Suprapubic skin (tissue), 4 donors: ENCODE data around the gene DPYD. TPM values are rescaled to one million over a fixed set of nuclear protein-coding genes. Genes with fewer than 3 reads are reported as not detected.

Source experiments
- DNase-seq, 2 donors: peaks; one replicate each; pipeline ENCODE4 v3.0.0-alpha.2; 2019; ENCODE audit warnings: low spot score in 2 of 2
- H3K27ac ChIP-seq: fragments of 200-600 bp; sonication (generic); one replicate; pipeline ENCODE4 v1.5.1; 2019
- H3K27me3 ChIP-seq: fragments of 200-600 bp; sonication (generic); one replicate; pipeline ENCODE4 v1.5.1; 2019
- H3K36me3 ChIP-seq: fragments of 200-600 bp; sonication (generic); one replicate; pipeline ENCODE4 v1.5.1; 2019
- H3K4me1 ChIP-seq: fragments of 200-600 bp; sonication (generic); one replicate; pipeline ENCODE4 v1.5.1; 2019
- H3K4me3 ChIP-seq: fragments of 200-600 bp; sonication (generic); one replicate; pipeline ENCODE4 v1.5.1; 2019; ENCODE audit warnings: mild to moderate bottlenecking
- H3K9me3 ChIP-seq: fragments of 200-600 bp; sonication (generic); one replicate; pipeline ENCODE4 v1.5.1; 2019
- CTCF ChIP-seq, 2 donors: fragments of 200-600 bp in 1 of 2; fragments of 450-650 bp in 1 of 2; sonication (generic) in 1 of 2; IDR thresholded peaks; one replicate each; pipeline ENCODE4 v1.5.1; 2016 to 2019; ENCODE audit warnings: antibody characterized with exemption in 2 of 2, mild to moderate bottlenecking in 1 of 2, moderate library complexity in 1 of 2
- EP300 ChIP-seq: sonication (generic); formaldehyde crosslinking; IDR thresholded peaks from one replicate; pipeline ENCODE4 v1.6.1; 2017; ENCODE audit warnings: antibody characterized with exemption
- POLR2A ChIP-seq, 2 donors: fragments of 450-650 bp; IDR thresholded peaks; one replicate each; pipeline ENCODE4 v1.6.1; 2017; ENCODE audit warnings: antibody characterized with exemption in 2 of 2, mild to moderate bottlenecking in 2 of 2, moderate library complexity in 2 of 2
- POLR2AphosphoS5 ChIP-seq, 3 donors: sonication (generic); formaldehyde crosslinking; IDR thresholded peaks; one replicate each; pipeline ENCODE4 v1.6.1; 2017; ENCODE audit warnings: antibody characterized with exemption in 3 of 3
- WGBS: methylation state at CpG from one replicate; pipeline ENCODE4 v1.1.5; 2018; 5-methylcytosine and 5-hydroxymethylcytosine counted together
- total RNA-seq, 4 donors: library from RNA; depleted of rRNA; stranded (reverse); fragments of >200 nt; gene quantifications; one replicate each; pipeline ENCODE4 v1.1.0, GENCODE V29; 2016

DPYD gene
- total RNA-seq, 4 donors from 2014 or later = 10.1 to 31.9 (median 11.6) TPM

- H3K27me3 ChIP-seq = no peaks in the 10 kb centered on the region
- no peaks in the 10 kb centered on the region for H3K36me3 ChIP-seq
- no peak for TF ChIP-seq POLR2AphosphoS5 (IDR thresholded peaks at IDR 0.05)
- no peak for TF ChIP-seq EP300
- TF ChIP-seq POLR2A (IDR thresholded peaks at IDR 0.05) = no peak
- no peak for TF ChIP-seq CTCF (IDR thresholded peaks at IDR 0.05)
- no peaks in the 10 kb centered on the region for H3K9me3 ChIP-seq
- H3K4me3 ChIP-seq = no peak overlapping the region
- no peak for DNase-seq
- peaks cover 3% of the 10 kb centered on the region for H3K4me1 ChIP-seq
- H3K27ac ChIP-seq = no peak overlapping the region
- whole genome bisulfite sequencing = 70% methylated on average over 3 of the region's 3 CpGs
Observed at GRCh38 chr1:97743129-97743528, 177.7 kb downstream of the DPYD start.

DNA sequence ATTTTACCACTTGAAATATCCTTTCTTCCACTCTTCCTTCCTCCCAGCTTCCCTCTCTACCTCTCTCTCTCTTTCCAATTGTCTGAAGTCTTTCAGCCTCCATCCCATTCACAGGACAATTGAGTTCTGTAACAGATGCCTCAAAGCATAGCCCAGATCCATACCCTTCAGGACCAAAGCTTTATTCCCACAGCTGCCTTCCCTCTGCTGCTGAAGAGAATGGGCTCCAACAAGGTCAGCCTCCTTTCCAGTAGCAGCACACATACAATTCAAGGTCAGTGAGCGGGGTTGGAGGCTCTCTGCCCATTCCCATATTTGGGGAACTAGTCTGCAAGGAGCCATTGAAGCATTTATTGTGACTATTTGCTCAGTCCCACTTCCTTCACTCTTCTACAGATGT, 179.9 kb downstream of the DPYD start:
- 100% methylated on average over 1 of the region's 1 CpG for WGBS
- Histone ChIP-seq H3K9me3 (no peaks in the 10 kb centered on the region), H3K36me3 (no peaks in the 10 kb centered on the region), H3K4me3 (no peak overlapping the region), H3K27me3 (no peaks in the 10 kb centered on the region), H3K27ac (no peak overlapping the region), H3K4me1 (peaks cover 3% of the 10 kb centered on the region)
- TF ChIP-seq CTCF (IDR thresholded peaks at IDR 0.05) (no peak), POLR2A (IDR thresholded peaks at IDR 0.05) (no peak), EP300 (no peak), POLR2AphosphoS5 (IDR thresholded peaks at IDR 0.05) (no peak)
- DNase-seq = no peak

GRCh38 chr1:97739596-97740103, 181.2 kb downstream of the DPYD start:
- Histone ChIP-seq H3K9me3 (no peaks in the 10 kb centered on the region), H3K4me3 (no peak overlapping the region), H3K36me3 (no peaks in the 10 kb centered on the region), H3K27ac (no peak overlapping the region), H3K4me1 (peaks cover 3% of the 10 kb centered on the region), H3K27me3 (no peaks in the 10 kb centered on the region)
- DNase-seq = no peak
- WGBS = 97% methylated on average over 2 of the region's 2 CpGs
- TF ChIP-seq POLR2A (IDR thresholded peaks at IDR 0.05) = no peak
- TF ChIP-seq CTCF (IDR thresholded peaks at IDR 0.05) = no peak
- TF ChIP-seq POLR2AphosphoS5 (IDR thresholded peaks at IDR 0.05) = no peak
- no peak for TF ChIP-seq EP300

DNA sequence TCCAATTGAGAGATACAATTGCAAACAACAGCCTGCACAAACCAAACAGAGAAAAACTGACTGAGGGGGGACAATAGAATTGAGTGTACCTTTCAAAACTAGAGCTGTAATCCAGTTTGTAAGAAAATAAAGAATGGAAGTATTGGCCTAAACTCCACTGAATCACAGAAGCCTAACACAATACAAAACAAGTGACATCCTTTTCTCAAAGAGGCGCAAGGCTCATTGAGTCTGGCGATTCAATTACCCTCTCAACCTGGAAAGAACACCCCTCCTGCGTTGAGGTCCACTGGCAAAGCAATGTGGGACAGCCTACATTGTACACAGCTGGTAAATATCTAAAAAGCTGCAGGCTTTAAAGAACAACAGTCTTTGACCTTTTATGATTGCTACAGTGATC, 182.6 kb downstream of the DPYD start:
- TF ChIP-seq EP300 (no peak), CTCF (IDR thresholded peaks at IDR 0.05) (no peak), POLR2AphosphoS5 (IDR thresholded peaks at IDR 0.05) (no peak), POLR2A (IDR thresholded peaks at IDR 0.05) (no peak)
- no peaks in the 10 kb centered on the region for H3K9me3 ChIP-seq

GRCh38 chr1:97730271-97730670, 190.6 kb downstream of the DPYD start:
- H3K27me3 ChIP-seq = no peaks in the 10 kb centered on the region
- H3K4me3 ChIP-seq = no peak overlapping the region
- no peaks in the 10 kb centered on the region for H3K36me3 ChIP-seq
- no peaks in the 10 kb centered on the region for H3K4me1 ChIP-seq
- H3K27ac ChIP-seq = no peak overlapping the region
- no peaks in the 10 kb centered on the region for H3K9me3 ChIP-seq
- 95% methylated on average over 6 of the region's 6 CpGs for WGBS
- DNase-seq = no peak
- TF ChIP-seq POLR2A (IDR thresholded peaks at IDR 0.05) (no peak), POLR2AphosphoS5 (IDR thresholded peaks at IDR 0.05) (no peak), EP300 (no peak), CTCF (IDR thresholded peaks at IDR 0.05) (no peak)

More for the DNA sequence above, 182.6 kb downstream of the DPYD start:
- DNase-seq = no peak
- Histone ChIP-seq H3K27me3 (no peaks in the 10 kb centered on the region), H3K4me1 (peaks cover 3% of the 10 kb centered on the region), H3K4me3 (no peak overlapping the region), H3K36me3 (no peaks in the 10 kb centered on the region), H3K27ac (no peak overlapping the region)
- 88% methylated on average over 3 of the region's 3 CpGs for WGBS
